ENCODE measurements around the gene IL20.

DNA sequence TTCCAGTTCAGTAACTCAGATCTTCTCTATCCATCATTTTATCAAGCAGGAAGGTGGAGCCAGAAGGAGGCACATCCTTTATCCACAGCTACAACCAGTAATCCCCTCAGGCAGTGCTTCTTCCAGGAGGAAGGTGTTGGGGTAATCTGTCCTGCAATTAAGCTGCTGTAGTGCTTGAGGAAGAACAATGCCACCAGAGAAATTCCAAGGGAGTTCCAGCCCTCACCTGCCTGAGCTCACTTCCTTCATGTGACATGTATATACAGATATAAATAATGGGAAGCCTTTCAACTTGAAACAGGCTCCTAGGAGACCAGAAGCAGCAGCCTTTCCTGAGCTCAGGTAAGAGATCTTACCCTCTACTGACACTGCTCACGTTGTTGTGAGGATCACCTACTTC lies 2.2 kb upstream of the IL20 start:
- TF ChIP-seq CTCF (IDR thresholded peaks at IDR 0.05) (no peak), POLR2A (IDR thresholded peaks at IDR 0.05) (no peak), EP300 (IDR thresholded peaks at IDR 0.05) (no peak)
